Measurements from ENCODE around the gene TEDC2. TPM values are rescaled to one million over a fixed set of nuclear protein-coding genes. Genes with fewer than 3 reads are reported as not detected.

The TEDC2 gene
- total and polyA plus RNA-seq, 2 of the 8 experiments (the other 6 are each of a cell fraction or from before 2014, with no cell fraction given), result 54.6 to 55.6 TPM

Small RNA genes within 50 kb of the gene (microRNA-seq; reads per million reads assigned to microRNA genes)
- gene MIR6767 (ENCODE audit: borderline microRNAs expressed in 2 of 2, borderline number of aligned reads in 2 of 2, borderline replicate concordance in 1 of 2), result 0 reads per million in 2 experiments
- 0.69 to 1.4 reads per million in 2 experiments for gene MIR6768 (ENCODE audit: borderline microRNAs expressed in 2 of 2, borderline number of aligned reads in 2 of 2, borderline replicate concordance in 1 of 2)

Small RNA genes within 50 kb of the gene (small RNA-seq; reads per million reads assigned to genes)
- gene MIR6768 (ENCODE audit: insufficient read depth), result 2.7 reads per million, percentile 33 among the genes with 10 or more reads in this experiment

Other genes with a start within 250 kb of the TEDC2 start
- gene BRICD5, start 249.2 kb upstream of the TEDC2 start, total RNA-seq (2021; fragmentation: NEBNext Ultra II Directional; extraction: Animal tissue kit (Norgen Biotek cat#: 25700)), result 6.1 and 8.5 TPM in 2 replicates
- gene BRICD5, start 249.2 kb upstream of the TEDC2 start, polyA plus RNA-seq (2011; rRNA removed), result 8.6 and 14.2 TPM in 2 replicates
- gene PGP, start 245.3 kb upstream of the TEDC2 start, total RNA-seq (2021; fragmentation: NEBNext Ultra II Directional; extraction: Animal tissue kit (Norgen Biotek cat#: 25700)), result 30.9 and 32.6 TPM in 2 replicates
- gene PGP, start 245.3 kb upstream of the TEDC2 start, polyA plus RNA-seq (2011; rRNA removed), result 55.9 and 63.9 TPM in 2 replicates
- 21.9 and 22.2 TPM in 2 replicates for gene E4F1, start 236.5 kb upstream of the TEDC2 start, total RNA-seq (2021; fragmentation: NEBNext Ultra II Directional; extraction: Animal tissue kit (Norgen Biotek cat#: 25700))
- gene E4F1, start 236.5 kb upstream of the TEDC2 start, polyA plus RNA-seq (2011; rRNA removed), result 27.0 and 34.2 TPM in 2 replicates
- 0.19 and 0.35 TPM in 2 replicates for gene DNASE1L2, start 223.7 kb upstream of the TEDC2 start, total RNA-seq (2021; fragmentation: NEBNext Ultra II Directional; extraction: Animal tissue kit (Norgen Biotek cat#: 25700))
- gene DNASE1L2, start 223.7 kb upstream of the TEDC2 start, polyA plus RNA-seq (2011; rRNA removed), result 0.75 and 0.97 TPM in 2 replicates
- gene ECI1, start 208.5 kb upstream of the TEDC2 start, total RNA-seq (2021; fragmentation: NEBNext Ultra II Directional; extraction: Animal tissue kit (Norgen Biotek cat#: 25700)), result 79.5 and 80.0 TPM in 2 replicates
- gene ECI1, start 208.5 kb upstream of the TEDC2 start, polyA plus RNA-seq (2011; rRNA removed), result 151 and 154 TPM in 2 replicates
- 330 and 357 TPM in 2 replicates for gene RNPS1, start 192.0 kb upstream of the TEDC2 start, total RNA-seq (2021; fragmentation: NEBNext Ultra II Directional; extraction: Animal tissue kit (Norgen Biotek cat#: 25700))
- gene RNPS1, start 192.0 kb upstream of the TEDC2 start, polyA plus RNA-seq (2011; rRNA removed), result 350 and 516 TPM in 2 replicates
- gene ABCA3, start 119.4 kb upstream of the TEDC2 start, total RNA-seq (2021; fragmentation: NEBNext Ultra II Directional; extraction: Animal tissue kit (Norgen Biotek cat#: 25700)), result 7.9 TPM in 2 replicates
- gene ABCA3, start 119.4 kb upstream of the TEDC2 start, polyA plus RNA-seq (2011; rRNA removed), result 5.7 and 8.8 TPM in 2 replicates
- gene CCNF, start 30.7 kb upstream of the TEDC2 start, total RNA-seq (2021; fragmentation: NEBNext Ultra II Directional; extraction: Animal tissue kit (Norgen Biotek cat#: 25700)), result 54.3 and 55.9 TPM in 2 replicates
- gene CCNF, start 30.7 kb upstream of the TEDC2 start, polyA plus RNA-seq (2011; rRNA removed), result 15.4 and 25.5 TPM in 2 replicates
- 0.34 and 0.52 TPM in 2 replicates for gene NTN3, start 11.2 kb downstream of the TEDC2 start, total RNA-seq (2021; fragmentation: NEBNext Ultra II Directional; extraction: Animal tissue kit (Norgen Biotek cat#: 25700))
- 0.30 and 0.74 TPM in 2 replicates for gene NTN3, start 11.2 kb downstream of the TEDC2 start, polyA plus RNA-seq (2011; rRNA removed)
- 18.6 and 21.5 TPM in 2 replicates for gene TBC1D24, start 15.0 kb downstream of the TEDC2 start, total RNA-seq (2021; fragmentation: NEBNext Ultra II Directional; extraction: Animal tissue kit (Norgen Biotek cat#: 25700))
- 8.7 and 13.3 TPM in 2 replicates for gene TBC1D24, start 15.0 kb downstream of the TEDC2 start, polyA plus RNA-seq (2011; rRNA removed)
- gene ATP6V0C, start 53.8 kb downstream of the TEDC2 start, total RNA-seq (2021; fragmentation: NEBNext Ultra II Directional; extraction: Animal tissue kit (Norgen Biotek cat#: 25700)), result 176 and 199 TPM in 2 replicates
- gene ATP6V0C, start 53.8 kb downstream of the TEDC2 start, polyA plus RNA-seq (2011; rRNA removed), result 125 and 218 TPM in 2 replicates
- gene AMDHD2, start 60.3 kb downstream of the TEDC2 start, total RNA-seq (2021; fragmentation: NEBNext Ultra II Directional; extraction: Animal tissue kit (Norgen Biotek cat#: 25700)), result 43.0 and 45.0 TPM in 2 replicates
- 54.6 and 77.1 TPM in 2 replicates for gene AMDHD2, start 60.3 kb downstream of the TEDC2 start, polyA plus RNA-seq (2011; rRNA removed)
- not detected in 2 replicates for gene CEMP1, start 71.3 kb downstream of the TEDC2 start, total RNA-seq (2021; fragmentation: NEBNext Ultra II Directional; extraction: Animal tissue kit (Norgen Biotek cat#: 25700))
- gene CEMP1, start 71.3 kb downstream of the TEDC2 start, polyA plus RNA-seq (2011; rRNA removed), result 0.08 TPM in 1 of 2 replicates, not detected in the other
- 27.8 and 28.0 TPM in 2 replicates for gene PDPK1, start 77.9 kb downstream of the TEDC2 start, total RNA-seq (2021; fragmentation: NEBNext Ultra II Directional; extraction: Animal tissue kit (Norgen Biotek cat#: 25700))
- gene PDPK1, start 77.9 kb downstream of the TEDC2 start, polyA plus RNA-seq (2011; rRNA removed), result 13.8 and 17.1 TPM in 2 replicates
- gene KCTD5, start 222.4 kb downstream of the TEDC2 start, total RNA-seq (2021; fragmentation: NEBNext Ultra II Directional; extraction: Animal tissue kit (Norgen Biotek cat#: 25700)), result 24.8 and 26.6 TPM in 2 replicates
- 31.8 and 46.8 TPM in 2 replicates for gene KCTD5, start 222.4 kb downstream of the TEDC2 start, polyA plus RNA-seq (2011; rRNA removed)